Right lobe of liver (tissue), 4 donors: Measurements from ENCODE around the gene PRR18.

Experiments used
- CTCF ChIP-seq, 4 donors: fragments of 200-600 bp in 3 of 4; fragments of 450-650 bp in 1 of 4; IDR thresholded peaks; one replicate each; pipeline versions ENCODE4 v1.5.1 to v1.8.0; 2016 to 2022; ENCODE audit warnings: antibody characterized with exemption in 4 of 4, mild to moderate bottlenecking in 2 of 4
- POLR2A ChIP-seq: fragments of 450-650 bp; IDR thresholded peaks from one replicate; pipeline ENCODE4 v1.6.1; 2017; ENCODE audit warnings: antibody characterized with exemption, mild to moderate bottlenecking
- donor health status: DM: no; HTN: no; CAD: no.
- donor health status: DM: no; HTN: no; CAD: no.
- donor health status: DM: no; HTN: yes; CAD: no.

GRCh38 chr6:166279393-166279679 lies 28.9 kb downstream of the PRR18 start:
- TF ChIP-seq POLR2A (no peak), CTCF (IDR thresholded peaks at IDR 0.05) (no peak)
